Measurements from ENCODE around the gene ANKRD40CL. TPM values are rescaled to one million over a fixed set of nuclear protein-coding genes. Genes with fewer than 3 reads are reported as not detected.

ANKRD40CL gene, protein sequence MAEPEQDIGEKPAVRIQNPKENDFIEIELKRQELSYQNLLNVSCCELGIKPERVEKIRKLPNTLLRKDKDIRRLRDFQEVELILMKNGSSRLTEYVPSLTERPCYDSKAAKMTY
- total RNA-seq, result not detected

GRCh38 chr17:50767446-50767845, at the start of gene ANKRD40CL:
ANKRD40CL (minus strand) TSS chr17:50767518; CDS start chr17:50766913, 605 bp downstream.
- Histone ChIP-seq H3K27ac (ENCODE audit: low read depth, low read length) (no peak within 1 kb of the TSS), H3K9me3 (ENCODE audit: control insufficient read depth in 3 of 3, low read length in 3 of 3) (no peaks in the 10 kb centered on the region), H3K4me3 (ENCODE audit: low read length in 3 of 3) (no peak within 1 kb of the TSS), H3K9ac (ENCODE audit: low read depth in 1 of 3, low read length in 3 of 3) (no peak within 1 kb of the TSS), H3K27me3 (ENCODE audit: control insufficient read depth in 3 of 3, insufficient read depth in 3 of 3, low read length in 3 of 3) (no peaks in the 10 kb centered on the region), H3K36me3 (ENCODE audit: control insufficient read depth in 3 of 3, insufficient read depth in 3 of 3, low read length in 3 of 3) (no peaks in the 10 kb centered on the region), H3K4me1 (ENCODE audit: control insufficient read depth in 3 of 3, insufficient read depth in 3 of 3, low read length in 3 of 3) (peaks cover 4 to 12% (median 11%) of the 10 kb centered on the region in 3 donors)

- H3K4me1 ChIP-seq (ENCODE audit: control insufficient read depth in 3 of 3, insufficient read depth in 3 of 3, low read length in 3 of 3), result peaks cover 2 to 12% (median 10%) of the 10 kb centered on the region in 3 donors
- H3K4me3 ChIP-seq (ENCODE audit: low read length in 3 of 3), result no peak overlapping the region
- no peaks in the 10 kb centered on the region for H3K9me3 ChIP-seq (ENCODE audit: control insufficient read depth in 3 of 3, low read length in 3 of 3)
- H3K9ac ChIP-seq (ENCODE audit: low read depth in 1 of 3, low read length in 3 of 3), result no peak overlapping the region
- no peaks in the 10 kb centered on the region for H3K36me3 ChIP-seq (ENCODE audit: control insufficient read depth in 3 of 3, insufficient read depth in 3 of 3, low read length in 3 of 3)
- no peaks in the 10 kb centered on the region for H3K27me3 ChIP-seq (ENCODE audit: control insufficient read depth in 3 of 3, insufficient read depth in 3 of 3, low read length in 3 of 3)
- no peak overlapping the region for H3K27ac ChIP-seq (ENCODE audit: low read depth, low read length)
Observed at GRCh38 chr17:50816271-50816670, 49.0 kb upstream of the ANKRD40CL start.

GRCh38 chr17:50815400-50815799, 48.1 kb upstream of the ANKRD40CL start:
- no peaks in the 10 kb centered on the region for H3K9me3 ChIP-seq (ENCODE audit: control insufficient read depth in 3 of 3, low read length in 3 of 3)
- H3K36me3 ChIP-seq (ENCODE audit: control insufficient read depth in 3 of 3, insufficient read depth in 3 of 3, low read length in 3 of 3), result no peaks in the 10 kb centered on the region
- no peak overlapping the region for H3K9ac ChIP-seq (ENCODE audit: low read depth in 1 of 3, low read length in 3 of 3)
- no peak overlapping the region for H3K4me3 ChIP-seq (ENCODE audit: low read length in 3 of 3)
- H3K27ac ChIP-seq (ENCODE audit: low read depth, low read length), result no peak overlapping the region
- H3K27me3 ChIP-seq (ENCODE audit: control insufficient read depth in 3 of 3, insufficient read depth in 3 of 3, low read length in 3 of 3), result no peaks in the 10 kb centered on the region
- H3K4me1 ChIP-seq (ENCODE audit: control insufficient read depth in 3 of 3, insufficient read depth in 3 of 3, low read length in 3 of 3), result peaks cover 0 to 6% (median 5%) of the 10 kb centered on the region in 3 donors

DNA sequence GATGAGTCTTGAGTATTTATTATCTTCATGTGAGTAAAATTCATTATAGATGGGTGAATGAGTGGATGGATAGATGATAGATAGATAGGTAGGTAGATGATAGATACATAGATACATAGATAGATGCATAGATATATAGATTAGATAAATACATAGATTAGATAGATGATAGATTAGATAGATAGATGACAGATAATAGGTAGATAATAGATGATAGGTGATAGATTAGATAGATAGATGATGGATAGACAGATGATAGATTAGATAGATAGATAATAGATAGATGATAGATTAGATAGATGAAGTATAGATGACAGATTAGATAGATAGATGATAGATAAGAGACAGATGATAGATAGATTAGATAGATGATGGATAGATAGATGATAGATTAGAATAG, 46.3 kb upstream of the ANKRD40CL start:
- Histone ChIP-seq H3K4me1 (ENCODE audit: control insufficient read depth in 3 of 3, insufficient read depth in 3 of 3, low read length in 3 of 3) (peaks cover 0 to 5% (median 0%) of the 10 kb centered on the region in 3 donors), H3K27me3 (ENCODE audit: control insufficient read depth in 3 of 3, insufficient read depth in 3 of 3, low read length in 3 of 3) (no peaks in the 10 kb centered on the region), H3K4me3 (ENCODE audit: low read length in 3 of 3) (no peak overlapping the region), H3K9ac (ENCODE audit: low read depth in 1 of 3, low read length in 3 of 3) (no peak overlapping the region), H3K27ac (ENCODE audit: low read depth, low read length) (no peak overlapping the region), H3K9me3 (ENCODE audit: control insufficient read depth in 3 of 3, low read length in 3 of 3) (no peaks in the 10 kb centered on the region), H3K36me3 (ENCODE audit: control insufficient read depth in 3 of 3, insufficient read depth in 3 of 3, low read length in 3 of 3) (no peaks in the 10 kb centered on the region)

GRCh38 chr17:50808888-50809287, 41.6 kb upstream of the ANKRD40CL start:
- no peaks in the 10 kb centered on the region for H3K4me1 ChIP-seq (ENCODE audit: control insufficient read depth in 3 of 3, insufficient read depth in 3 of 3, low read length in 3 of 3)
- no peak overlapping the region for H3K4me3 ChIP-seq (ENCODE audit: low read length in 3 of 3)
- no peak overlapping the region for H3K27ac ChIP-seq (ENCODE audit: low read depth, low read length)
- no peaks in the 10 kb centered on the region for H3K36me3 ChIP-seq (ENCODE audit: control insufficient read depth in 3 of 3, insufficient read depth in 3 of 3, low read length in 3 of 3)
- no peaks in the 10 kb centered on the region for H3K27me3 ChIP-seq (ENCODE audit: control insufficient read depth in 3 of 3, insufficient read depth in 3 of 3, low read length in 3 of 3)
- no peak overlapping the region for H3K9ac ChIP-seq (ENCODE audit: low read depth in 1 of 3, low read length in 3 of 3)
- H3K9me3 ChIP-seq (ENCODE audit: control insufficient read depth in 3 of 3, low read length in 3 of 3), result no peaks in the 10 kb centered on the region

- Histone ChIP-seq H3K4me1 (ENCODE audit: control insufficient read depth in 3 of 3, insufficient read depth in 3 of 3, low read length in 3 of 3) (no peaks in the 10 kb centered on the region), H3K9me3 (ENCODE audit: control insufficient read depth in 3 of 3, low read length in 3 of 3) (no peaks in the 10 kb centered on the region), H3K9ac (ENCODE audit: low read depth in 1 of 3, low read length in 3 of 3) (no peak overlapping the region), H3K27me3 (ENCODE audit: control insufficient read depth in 3 of 3, insufficient read depth in 3 of 3, low read length in 3 of 3) (no peaks in the 10 kb centered on the region), H3K36me3 (ENCODE audit: control insufficient read depth in 3 of 3, insufficient read depth in 3 of 3, low read length in 3 of 3) (no peaks in the 10 kb centered on the region), H3K4me3 (ENCODE audit: low read length in 3 of 3) (no peak overlapping the region), H3K27ac (ENCODE audit: low read depth, low read length) (no peak overlapping the region)
Observed at GRCh38 chr17:50808413-50808812, 41.1 kb upstream of the ANKRD40CL start.

DNA sequence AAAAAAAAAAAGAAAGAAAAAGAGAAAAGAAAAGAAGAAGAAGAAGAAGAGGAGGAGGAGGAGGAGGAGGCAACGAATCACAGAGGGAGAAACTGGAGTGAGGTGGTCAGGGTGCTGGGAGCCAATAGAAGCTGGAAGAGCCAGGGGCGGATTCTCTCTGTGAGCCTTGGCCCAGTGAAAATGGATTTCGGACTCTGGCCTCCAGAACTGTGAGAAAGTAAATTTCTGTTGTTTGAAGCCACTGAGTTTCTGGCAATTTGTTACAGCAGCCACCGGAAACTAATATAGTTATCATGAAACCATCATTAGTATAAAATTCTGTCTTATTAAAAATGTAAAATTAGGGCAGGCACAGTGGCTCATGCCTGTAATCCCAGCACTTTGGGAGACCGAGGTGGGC, 40.4 kb upstream of the ANKRD40CL start:
- H3K27ac ChIP-seq (ENCODE audit: low read depth, low read length), result no peak overlapping the region
- H3K36me3 ChIP-seq (ENCODE audit: control insufficient read depth in 3 of 3, insufficient read depth in 3 of 3, low read length in 3 of 3), result no peaks in the 10 kb centered on the region
- H3K27me3 ChIP-seq (ENCODE audit: control insufficient read depth in 3 of 3, insufficient read depth in 3 of 3, low read length in 3 of 3), result no peaks in the 10 kb centered on the region
- H3K9me3 ChIP-seq (ENCODE audit: control insufficient read depth in 3 of 3, low read length in 3 of 3), result no peaks in the 10 kb centered on the region
- H3K4me1 ChIP-seq (ENCODE audit: control insufficient read depth in 3 of 3, insufficient read depth in 3 of 3, low read length in 3 of 3), result no peaks in the 10 kb centered on the region
- H3K9ac ChIP-seq (ENCODE audit: low read depth in 1 of 3, low read length in 3 of 3), result no peak overlapping the region
- H3K4me3 ChIP-seq (ENCODE audit: low read length in 3 of 3), result no peak overlapping the region

DNA sequence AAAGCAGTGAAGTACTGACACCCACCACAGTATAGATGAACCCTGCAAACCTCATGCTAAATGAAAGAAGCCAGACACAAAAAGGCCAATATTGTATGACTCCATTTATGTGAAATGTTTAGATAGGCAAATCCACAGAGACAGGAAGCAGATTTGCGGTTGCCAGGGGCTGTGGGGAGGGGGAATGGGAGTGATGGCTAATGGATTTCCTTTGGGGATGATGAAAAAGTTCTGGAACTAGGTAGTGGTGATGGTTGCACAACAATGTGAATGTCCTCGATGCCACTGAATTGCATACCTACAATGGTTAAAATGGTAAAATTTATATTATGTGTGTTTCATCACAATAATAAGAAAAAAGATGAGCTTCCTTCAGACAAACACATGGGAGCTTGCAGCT, 39.7 kb upstream of the ANKRD40CL start:
- no peak overlapping the region for H3K9ac ChIP-seq (ENCODE audit: low read depth in 1 of 3, low read length in 3 of 3)
- H3K27me3 ChIP-seq (ENCODE audit: control insufficient read depth in 3 of 3, insufficient read depth in 3 of 3, low read length in 3 of 3), result no peaks in the 10 kb centered on the region
- H3K36me3 ChIP-seq (ENCODE audit: control insufficient read depth in 3 of 3, insufficient read depth in 3 of 3, low read length in 3 of 3), result no peaks in the 10 kb centered on the region
- no peak overlapping the region for H3K27ac ChIP-seq (ENCODE audit: low read depth, low read length)
- no peaks in the 10 kb centered on the region for H3K4me1 ChIP-seq (ENCODE audit: control insufficient read depth in 3 of 3, insufficient read depth in 3 of 3, low read length in 3 of 3)
- no peaks in the 10 kb centered on the region for H3K9me3 ChIP-seq (ENCODE audit: control insufficient read depth in 3 of 3, low read length in 3 of 3)
- H3K4me3 ChIP-seq (ENCODE audit: low read length in 3 of 3), result no peak overlapping the region

DNA sequence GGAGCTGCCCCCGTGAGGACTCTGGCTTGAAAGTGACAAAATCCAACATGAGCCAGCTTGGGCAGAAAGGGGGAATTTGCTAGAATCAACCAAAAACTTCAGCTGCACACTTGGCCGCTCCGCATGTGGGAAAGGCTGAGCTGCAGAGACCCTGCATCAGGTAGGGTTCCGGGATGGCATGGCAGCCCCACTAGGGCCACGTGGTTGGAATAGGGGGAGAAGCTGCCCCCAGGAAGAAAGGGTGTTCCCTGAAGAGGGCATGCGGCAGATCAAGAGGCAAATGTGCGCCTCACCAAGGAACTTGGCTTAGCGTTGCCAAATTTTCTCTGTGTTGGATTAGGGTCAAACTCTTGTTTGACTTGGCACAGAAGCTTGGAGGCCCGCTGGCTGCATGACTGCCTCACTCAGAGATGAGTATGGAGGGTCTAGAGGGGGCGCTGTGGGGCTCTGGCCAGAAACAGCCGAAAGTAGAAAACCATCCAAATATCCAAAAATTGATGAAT, 38.9 kb upstream of the ANKRD40CL start:
- Histone ChIP-seq H3K4me3 (ENCODE audit: low read length in 3 of 3) (no peak overlapping the region), H3K9ac (ENCODE audit: low read depth in 1 of 3, low read length in 3 of 3) (no peak overlapping the region), H3K27ac (ENCODE audit: low read depth, low read length) (no peak overlapping the region), H3K36me3 (ENCODE audit: control insufficient read depth in 3 of 3, insufficient read depth in 3 of 3, low read length in 3 of 3) (no peaks in the 10 kb centered on the region), H3K9me3 (ENCODE audit: control insufficient read depth in 3 of 3, low read length in 3 of 3) (no peaks in the 10 kb centered on the region), H3K27me3 (ENCODE audit: control insufficient read depth in 3 of 3, insufficient read depth in 3 of 3, low read length in 3 of 3) (no peaks in the 10 kb centered on the region), H3K4me1 (ENCODE audit: control insufficient read depth in 3 of 3, insufficient read depth in 3 of 3, low read length in 3 of 3) (no peaks in the 10 kb centered on the region)

- H3K27me3 ChIP-seq (ENCODE audit: control insufficient read depth in 3 of 3, insufficient read depth in 3 of 3, low read length in 3 of 3), result no peaks in the 10 kb centered on the region
- H3K9me3 ChIP-seq (ENCODE audit: control insufficient read depth in 3 of 3, low read length in 3 of 3), result no peaks in the 10 kb centered on the region
- H3K4me1 ChIP-seq (ENCODE audit: control insufficient read depth in 3 of 3, insufficient read depth in 3 of 3, low read length in 3 of 3), result no peaks in the 10 kb centered on the region
- H3K36me3 ChIP-seq (ENCODE audit: control insufficient read depth in 3 of 3, insufficient read depth in 3 of 3, low read length in 3 of 3), result no peaks in the 10 kb centered on the region
- no peak overlapping the region for H3K27ac ChIP-seq (ENCODE audit: low read depth, low read length)
- no peak overlapping the region for H3K9ac ChIP-seq (ENCODE audit: low read depth in 1 of 3, low read length in 3 of 3)
- H3K4me3 ChIP-seq (ENCODE audit: low read length in 3 of 3), result no peak overlapping the region
Observed at GRCh38 chr17:50805486-50805885, 38.2 kb upstream of the ANKRD40CL start.

All from skeletal muscle tissue (tissue), 4 donors.